ENCODE data around the gene COPB2. TPM values are rescaled to one million over a fixed set of nuclear protein-coding genes. Genes with fewer than 3 reads are reported as not detected.
A peak's percentile ranks its signal among the peaks of the same experiment; 100 is the strongest.

The COPB2 gene
- total and polyA plus RNA-seq, 10 donors: 21.4 to 101 (median 88.0) TPM

DNA sequence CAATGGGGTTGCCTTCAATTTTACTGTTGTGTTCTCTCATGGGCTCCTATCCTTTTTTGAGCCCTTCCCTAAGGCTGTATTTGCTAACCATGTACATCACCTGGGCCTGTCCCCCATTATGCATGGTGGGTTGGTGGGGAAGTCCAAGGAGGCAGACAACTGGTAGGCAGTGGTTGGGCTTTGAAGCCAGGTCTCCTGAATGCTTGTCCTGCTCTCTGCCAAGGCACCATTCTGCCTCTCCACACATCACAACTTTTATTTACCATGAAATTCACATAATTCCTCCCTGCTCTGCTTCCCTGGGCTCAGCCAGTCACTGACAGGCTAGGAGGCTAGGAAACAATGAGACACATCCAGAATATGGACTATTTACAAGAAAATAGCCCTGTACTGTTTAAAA, 41.0 kb upstream of the COPB2 start:
- Histone ChIP-seq H3K36me3 (peaks cover 0 to 5% (median 0%) of the 10 kb centered on the region in 6 donors), H3K9me3 (peaks cover 0 to 7% (median 0%) of the 10 kb centered on the region in 8 donors), H3K27me3 (replicated peaks in 1 of 7) (no peaks in the 10 kb centered on the region), H3K27ac (no peak overlapping the region), H3K4me1 (peaks cover 0 to 21% (median 1%) of the 10 kb centered on the region in 6 donors), H3K4me3 (no peak overlapping the region)
- DNase-seq: no peak
- TF ChIP-seq CTCF (IDR thresholded peaks at IDR 0.05 in 8 of 11, conservative IDR thresholded peaks at IDR 0.05 in 3 of 11) (no peak), POLR2AphosphoS5 (IDR thresholded peaks at IDR 0.05) (no peak), POLR2A (IDR thresholded peaks at IDR 0.05) (no peak)
- intact Hi-C loops (cut with DNase I; ENCODE audit: low total_unique reads): no loop called here

- H3K9me3 ChIP-seq: no peaks in the 10 kb centered on the region
- 41 to 57% (median 51%) methylated on average over 7 of the region's 7 CpGs for WGBS, 5 donors
Measured at GRCh38 chr3:139427283-139428060, 38.0 kb upstream of the COPB2 start.

DNA sequence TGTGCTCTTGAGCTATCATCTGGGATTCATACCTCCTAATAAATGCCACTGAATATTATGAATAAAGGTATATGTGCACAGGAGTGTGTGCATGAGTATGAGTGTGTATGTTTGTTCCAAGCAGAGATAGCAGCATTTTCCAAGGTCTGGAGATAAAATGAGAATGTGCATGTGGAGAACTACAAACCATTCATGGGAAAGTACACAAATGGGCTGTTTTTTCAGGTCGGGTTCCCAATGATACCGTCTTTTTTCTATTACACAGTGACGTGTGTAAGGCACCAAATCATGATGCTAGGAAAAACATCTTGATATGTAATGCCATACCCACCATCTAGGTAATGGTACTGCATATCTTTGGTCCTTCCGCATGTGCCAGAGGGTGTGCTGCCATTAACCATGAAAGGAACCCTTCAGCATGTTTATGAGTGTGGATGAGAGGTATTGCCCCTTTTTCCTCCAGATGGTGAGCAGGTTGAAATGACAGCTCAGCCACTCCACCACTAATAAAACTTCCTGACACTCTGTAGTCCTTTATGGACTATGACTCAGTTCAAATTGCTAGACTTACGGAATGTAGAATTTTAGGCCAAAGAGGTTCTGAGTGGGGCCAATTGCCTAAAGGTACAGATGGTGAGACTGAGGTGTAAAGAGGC, 36.4 kb upstream of the COPB2 start:
- H3K27me3 ChIP-seq (replicated peaks in 1 of 7): no peaks in the 10 kb centered on the region
- DNase-seq: no peak
- H3K36me3 ChIP-seq: peaks cover 0 to 32% (median 0%) of the 10 kb centered on the region in 6 donors
- H3K4me1 ChIP-seq: peaks cover 0 to 10% (median 0%) of the 10 kb centered on the region in 6 donors
- intact Hi-C loops (cut with DNase I; ENCODE audit: low total_unique reads): loop anchor here (5.0 kb wide), 2 partner anchors 136 to 1436 kb away; no protein-coding TSS in a partner anchor
- 69 to 90% (median 81%) methylated on average over 5 of the region's 5 CpGs for WGBS, 5 donors
- no peak overlapping the region for H3K27ac ChIP-seq
- no peak for TF ChIP-seq POLR2AphosphoS5 (IDR thresholded peaks at IDR 0.05)
- TF ChIP-seq CTCF (IDR thresholded peaks at IDR 0.05 in 8 of 11, conservative IDR thresholded peaks at IDR 0.05 in 3 of 11): no peak
- no peak for TF ChIP-seq POLR2A (IDR thresholded peaks at IDR 0.05)
- no peaks in the 10 kb centered on the region for H3K9me3 ChIP-seq
- H3K4me3 ChIP-seq: no peak overlapping the region

More at GRCh38 chr3:139427283-139428060, 38.0 kb upstream of the COPB2 start:
- Histone ChIP-seq H3K4me1 (peaks cover 0 to 10% (median 0%) of the 10 kb centered on the region in 6 donors), H3K4me3 (no peak overlapping the region), H3K36me3 (peaks cover 0 to 32% (median 0%) of the 10 kb centered on the region in 6 donors), H3K27me3 (replicated peaks in 1 of 7) (no peaks in the 10 kb centered on the region), H3K27ac (no peak overlapping the region)
- no peak for DNase-seq
- intact Hi-C loops (cut with DNase I; ENCODE audit: low total_unique reads): loop anchor here (5.0 kb wide), 2 partner anchors 135 to 1435 kb away; no protein-coding TSS in a partner anchor
- TF ChIP-seq POLR2A (IDR thresholded peaks at IDR 0.05): no peak
- TF ChIP-seq CTCF (IDR thresholded peaks at IDR 0.05 in 8 of 11, conservative IDR thresholded peaks at IDR 0.05 in 3 of 11): peak; percentile 53 to 83 (median 77)
- TF ChIP-seq POLR2AphosphoS5 (IDR thresholded peaks at IDR 0.05): no peak

DNA sequence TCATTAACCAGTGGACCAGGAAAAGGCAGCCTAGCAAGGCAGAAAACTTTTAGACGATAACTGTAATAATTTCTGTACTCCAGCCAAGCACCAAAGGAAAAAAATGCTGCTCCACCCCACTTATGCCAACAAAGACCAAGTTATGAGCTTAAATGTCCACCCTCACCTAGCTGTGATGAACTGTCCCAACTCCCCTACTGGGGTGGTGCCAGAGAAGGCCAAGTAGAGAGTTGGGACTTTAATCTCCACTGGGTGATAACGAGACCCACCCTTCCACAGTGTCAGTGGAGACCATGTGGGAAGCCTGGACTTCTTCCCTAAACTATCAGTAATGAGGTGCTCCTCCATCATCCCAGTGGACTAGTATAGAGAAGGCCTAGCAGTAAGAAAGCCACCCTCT, 33.8 kb upstream of the COPB2 start:
- 69 to 90% (median 84%) methylated on average over 2 of the region's 2 CpGs for WGBS, 5 donors

More for the DNA sequence above, 33.8 kb upstream of the COPB2 start:
- DNase-seq: no peak
- Histone ChIP-seq H3K9me3 (peaks cover 0 to 1% (median 0%) of the 10 kb centered on the region in 8 donors), H3K27ac (no peak overlapping the region), H3K27me3 (replicated peaks in 1 of 7) (no peaks in the 10 kb centered on the region), H3K4me3 (no peak overlapping the region), H3K4me1 (peaks cover 0 to 9% (median 0%) of the 10 kb centered on the region in 6 donors), H3K36me3 (peaks cover 0 to 37% (median 0%) of the 10 kb centered on the region in 6 donors)
- intact Hi-C loops (cut with DNase I; ENCODE audit: low total_unique reads): no loop called here
- TF ChIP-seq POLR2A (IDR thresholded peaks at IDR 0.05): no peak
- no peak for TF ChIP-seq POLR2AphosphoS5 (IDR thresholded peaks at IDR 0.05)
- no peak for TF ChIP-seq CTCF (IDR thresholded peaks at IDR 0.05 in 8 of 11, conservative IDR thresholded peaks at IDR 0.05 in 3 of 11)
